Ramos (cell line): ENCODE measurements around the gene CYB561D1.

ENCODE experiments used
- in situ Hi-C: fragments of 300-500 bp; cut with MboI; formaldehyde crosslinking; loops from one replicate; pipeline ENCODE4 v1.14.3; 2022; ENCODE audit warnings: low sequenced_read_pairs; ENCODE audit not compliant: unreplicated experiment

Gene CYB561D1

DNA sequence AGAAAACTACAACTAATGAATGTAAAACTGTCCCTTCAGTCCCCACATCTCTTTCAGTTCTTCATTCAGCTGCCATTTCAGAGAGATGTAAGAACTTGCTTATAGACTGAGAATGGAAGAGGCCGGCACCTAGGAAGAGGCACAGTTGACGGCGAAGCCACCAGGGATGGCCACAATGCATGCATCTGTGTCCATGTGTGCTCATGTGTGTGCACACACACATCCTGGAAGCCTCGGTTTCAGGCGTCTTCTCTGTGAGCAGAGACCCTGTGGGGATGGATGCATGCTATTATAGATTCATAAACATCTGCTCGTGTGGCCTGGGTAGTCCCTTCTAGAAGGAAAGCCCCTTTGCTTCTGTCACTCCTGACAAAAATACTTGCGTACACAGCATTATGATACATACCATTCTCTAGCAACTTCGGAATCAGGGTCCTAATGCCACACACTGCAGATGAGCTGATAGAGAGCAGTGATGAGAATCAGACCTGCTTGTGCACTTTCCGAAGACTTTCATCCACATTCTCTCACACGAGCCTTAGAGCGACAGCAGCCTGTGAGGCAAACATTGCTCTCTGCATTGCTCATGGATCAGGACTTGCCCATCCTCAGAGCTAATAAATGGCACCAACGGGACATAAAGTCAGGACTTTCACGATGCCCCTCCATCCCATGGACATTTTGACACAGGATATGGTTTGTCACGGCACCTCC, 33.4 kb downstream of the CYB561D1 start:
- in situ Hi-C loops: no loop called here

DNA sequence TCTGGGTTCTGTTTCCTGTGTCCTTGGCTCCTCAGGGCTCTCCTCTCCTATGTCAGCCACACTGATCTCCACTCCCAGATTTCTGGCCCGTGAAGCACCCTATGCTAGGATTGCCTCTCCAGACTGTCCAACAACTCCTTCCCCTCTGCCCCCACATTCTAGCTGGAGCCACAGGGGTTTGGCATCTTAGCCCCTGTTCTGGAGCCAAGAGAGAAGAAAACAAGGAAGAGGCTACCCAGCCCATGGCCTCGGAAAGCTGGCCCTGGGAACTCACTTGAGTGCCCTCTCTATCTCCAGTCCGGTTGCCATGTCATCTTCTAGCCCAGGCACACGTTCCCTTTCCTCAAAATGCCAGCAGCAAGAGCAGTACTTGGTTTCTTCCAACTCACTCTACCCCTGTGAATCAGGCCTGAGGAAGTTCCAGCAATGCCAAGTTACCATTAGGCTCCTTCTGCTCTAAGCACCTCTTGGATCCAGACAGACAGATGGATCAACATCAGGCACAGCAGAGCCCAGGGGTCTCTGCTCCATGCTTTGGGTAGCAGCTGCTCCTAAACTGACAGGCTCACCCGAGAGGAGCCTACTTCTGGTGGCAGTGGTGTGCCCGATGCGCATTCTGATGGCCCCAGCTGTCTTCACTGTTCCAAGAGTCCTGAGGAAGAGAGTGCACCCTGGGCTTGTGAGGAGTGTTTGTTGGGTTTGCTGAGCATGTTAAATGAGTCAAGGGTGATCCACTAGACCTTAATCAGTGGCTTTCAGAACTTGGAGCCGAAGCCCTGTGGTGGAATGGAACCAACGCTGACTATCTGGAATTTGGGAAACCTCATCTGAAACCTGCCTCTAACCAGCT, 34.2 kb downstream of the CYB561D1 start:
- in situ Hi-C loops: no loop called here

DNA sequence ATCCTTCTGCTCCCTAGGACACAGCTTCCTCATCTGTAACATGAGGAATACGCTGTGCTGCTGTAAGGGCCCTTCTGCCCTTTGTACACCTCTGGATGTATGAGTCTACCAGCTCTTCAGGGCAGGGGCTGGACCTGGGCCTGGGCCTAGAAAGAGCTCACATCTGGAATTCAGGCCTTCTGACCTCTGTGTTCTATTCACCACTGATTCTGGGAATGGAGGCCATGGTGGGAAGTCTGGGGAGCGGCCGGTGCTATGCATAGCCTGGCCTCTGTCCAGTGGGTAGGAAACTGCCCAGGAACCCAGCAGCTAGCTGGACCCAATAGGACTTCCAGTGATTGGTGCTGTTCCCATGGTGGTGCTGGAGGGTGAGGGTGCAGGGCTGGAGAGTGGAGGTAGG, 34.8 kb downstream of the CYB561D1 start:
- in situ Hi-C loops: no loop called here

DNA sequence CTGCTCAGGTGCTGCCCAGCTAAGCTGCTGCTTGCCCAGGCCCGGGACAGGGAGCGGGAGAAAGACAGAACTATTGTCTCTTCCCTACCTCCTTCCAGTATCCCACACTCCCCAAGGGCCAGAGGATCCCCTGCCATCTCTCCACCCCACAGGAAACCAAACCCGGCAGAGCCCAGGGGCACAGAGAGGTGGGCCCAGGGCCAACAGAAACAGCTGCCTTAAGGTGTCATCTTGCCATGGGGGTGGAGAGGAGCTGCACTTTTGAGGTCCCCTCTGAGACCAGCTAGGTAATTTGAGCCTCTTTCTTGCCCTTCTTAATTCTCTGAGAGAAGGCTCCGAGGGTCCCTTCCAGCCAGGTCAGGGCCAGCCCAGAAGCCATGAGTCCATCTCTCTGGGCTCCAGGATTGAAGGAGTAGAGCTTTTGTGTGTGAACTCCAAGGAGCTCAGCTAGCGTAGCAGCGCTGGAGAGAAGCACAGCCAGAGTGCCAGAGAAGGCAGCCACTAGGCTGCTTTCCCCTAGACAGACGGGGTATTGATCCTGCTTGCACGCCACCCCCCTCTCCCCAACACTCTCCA, 36.1 kb downstream of the CYB561D1 start:
- in situ Hi-C loops: loop anchor here (5.0 kb wide), 2 partner anchors 33 to 263 kb away; no protein-coding TSS in a partner anchor

DNA sequence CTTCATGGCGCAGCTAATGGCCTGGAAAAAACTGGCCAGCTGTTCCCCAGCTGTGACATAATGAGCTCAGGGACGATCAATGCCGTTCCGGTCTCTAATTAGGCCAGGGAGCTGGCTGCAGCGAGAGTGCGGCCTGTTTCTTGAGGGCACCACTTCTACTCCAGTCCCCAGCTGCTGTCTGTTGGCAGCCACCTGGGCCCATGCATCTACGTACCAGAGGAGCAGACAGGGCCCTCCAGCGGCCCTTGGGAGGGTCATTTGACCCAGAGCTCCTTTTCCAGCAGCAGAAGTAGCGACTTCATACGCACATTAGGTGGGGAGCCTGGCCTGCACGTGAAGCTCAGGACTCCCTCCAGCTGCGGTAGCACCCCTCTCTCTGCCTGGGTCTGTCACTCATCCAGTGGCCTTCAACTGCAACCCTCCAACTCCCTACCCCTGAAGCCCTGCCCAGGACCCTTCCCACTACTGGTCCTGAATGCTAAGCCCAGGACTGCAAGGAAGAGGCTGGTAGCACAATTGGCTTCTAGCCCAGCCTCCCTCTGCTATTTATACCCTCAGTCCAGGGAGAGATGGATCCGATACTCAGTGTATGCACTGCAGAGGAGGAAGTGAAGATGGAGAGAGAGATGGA, 36.7 kb downstream of the CYB561D1 start:
- in situ Hi-C loops: loop anchor here (5.0 kb wide), 2 partner anchors 33 to 263 kb away; no protein-coding TSS in a partner anchor

DNA sequence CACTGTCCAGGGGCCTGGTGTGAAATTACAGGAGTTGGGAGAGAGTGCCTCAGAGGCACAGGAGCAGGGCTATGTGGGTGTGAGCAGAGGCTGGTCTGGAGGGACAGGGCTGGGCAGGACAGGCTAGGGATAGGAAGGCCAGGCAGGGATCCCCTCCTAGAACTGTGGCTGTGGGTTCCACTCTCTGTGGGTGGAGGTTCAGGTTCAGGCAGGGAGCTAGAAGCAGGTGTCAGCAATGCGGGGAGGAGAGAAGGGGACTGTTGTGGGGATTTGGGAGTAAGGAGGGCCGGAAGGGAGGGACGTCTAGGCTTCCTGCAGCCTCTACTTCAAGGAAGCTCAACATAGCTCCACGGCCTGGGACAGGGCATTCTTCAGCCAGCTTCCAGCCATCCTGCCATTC, 37.5 kb downstream of the CYB561D1 start:
- in situ Hi-C loops: loop anchor here (5.0 kb wide), 2 partner anchors 34 to 264 kb away; no protein-coding TSS in a partner anchor

DNA sequence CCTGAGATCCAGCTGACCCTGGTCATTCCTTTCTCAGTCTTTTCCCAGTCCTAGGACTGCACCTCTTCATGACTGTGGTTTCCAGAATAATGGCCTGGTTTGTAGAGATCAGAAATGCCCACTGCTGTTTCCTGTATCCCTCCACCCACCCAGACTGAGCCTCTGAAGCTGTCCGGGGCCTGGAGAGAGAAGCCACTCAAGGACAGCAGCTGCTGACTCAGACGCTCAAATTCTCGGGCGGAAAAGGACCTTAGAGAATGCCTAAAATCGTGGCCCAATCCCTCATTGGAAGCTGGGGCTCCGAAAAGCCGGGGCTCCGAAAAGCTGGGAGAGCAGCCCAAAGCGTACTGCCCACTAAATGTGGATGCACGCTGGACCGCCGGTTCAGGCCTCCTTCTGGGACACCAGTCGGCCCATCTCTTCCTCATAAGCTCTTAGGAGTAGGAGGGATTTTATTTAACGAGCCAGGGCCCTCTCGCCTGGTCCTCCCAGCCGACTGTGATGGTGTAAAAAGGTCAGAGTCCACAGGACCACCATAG, 38.0 kb downstream of the CYB561D1 start:
- in situ Hi-C loops: loop anchor here (5.0 kb wide), 2 partner anchors 35 to 265 kb away; no protein-coding TSS in a partner anchor

DNA sequence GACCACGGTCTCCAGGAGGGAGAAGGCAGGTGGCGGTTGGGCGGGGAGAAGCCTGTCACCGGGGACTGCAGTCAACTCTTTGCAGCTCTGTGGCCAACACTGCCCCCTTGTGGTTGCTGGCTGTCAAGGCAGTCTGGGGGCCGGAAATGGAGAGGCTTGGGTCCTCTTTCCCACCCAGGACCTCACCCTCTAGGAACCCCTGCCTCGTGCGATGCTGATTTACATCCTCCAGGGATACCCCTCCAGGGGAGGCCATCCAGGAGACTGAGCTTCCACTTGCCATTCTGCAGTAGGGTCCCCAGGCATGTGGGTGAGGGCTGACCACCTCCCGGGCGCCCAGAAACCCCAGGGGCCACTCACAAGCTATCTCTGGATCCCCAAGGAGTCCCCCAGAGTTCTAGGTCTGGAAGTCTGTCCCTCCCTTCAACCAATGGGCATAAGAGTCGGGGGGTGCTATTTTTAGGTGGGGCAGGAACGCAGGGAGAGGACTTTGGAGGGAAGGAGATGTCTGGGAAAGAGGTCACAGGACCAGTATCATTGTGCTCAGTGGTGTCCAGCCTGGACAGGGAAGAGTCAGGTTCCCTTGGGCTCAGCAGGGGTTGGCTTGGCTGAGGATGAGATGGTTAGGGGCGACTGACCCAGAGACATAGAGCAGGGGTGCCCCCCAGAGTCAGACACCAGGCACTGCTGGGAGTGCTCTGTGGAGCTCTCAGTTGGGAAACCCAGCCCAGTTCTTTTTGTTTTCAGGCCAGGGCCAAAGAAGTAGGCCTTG, 38.7 kb downstream of the CYB561D1 start:
- in situ Hi-C loops: loop anchor here (5.0 kb wide), 2 partner anchors 35 to 265 kb away; no protein-coding TSS in a partner anchor

DNA sequence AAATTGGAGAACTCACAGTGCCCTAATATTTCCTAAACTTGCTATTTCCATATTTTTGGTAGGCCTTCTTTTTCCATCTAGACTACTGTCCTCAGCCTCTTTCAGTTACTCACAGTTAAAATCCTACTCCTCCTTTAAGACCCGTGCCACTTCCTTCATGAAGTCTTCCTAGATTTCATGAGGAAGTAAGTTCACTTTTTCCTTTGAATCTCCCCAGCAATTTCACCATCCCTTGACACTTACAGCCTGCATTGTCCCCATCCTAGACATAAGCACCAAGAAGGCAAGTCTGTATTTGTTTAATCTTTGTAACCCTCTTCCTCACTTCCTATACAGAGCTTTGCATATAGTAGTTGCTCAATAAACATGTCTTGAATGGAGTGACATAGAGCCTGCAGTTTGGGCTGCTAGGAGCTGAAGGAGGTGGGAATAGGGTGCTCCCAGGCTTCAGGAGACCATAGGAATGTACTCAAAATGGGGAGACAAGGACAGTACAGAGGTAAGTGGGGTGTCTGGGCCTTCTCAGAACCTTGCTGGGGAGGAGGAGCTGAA, 40.5 kb downstream of the CYB561D1 start:
- in situ Hi-C loops: loop anchor here (5.0 kb wide), 2 partner anchors 37 to 267 kb away; no protein-coding TSS in a partner anchor

DNA sequence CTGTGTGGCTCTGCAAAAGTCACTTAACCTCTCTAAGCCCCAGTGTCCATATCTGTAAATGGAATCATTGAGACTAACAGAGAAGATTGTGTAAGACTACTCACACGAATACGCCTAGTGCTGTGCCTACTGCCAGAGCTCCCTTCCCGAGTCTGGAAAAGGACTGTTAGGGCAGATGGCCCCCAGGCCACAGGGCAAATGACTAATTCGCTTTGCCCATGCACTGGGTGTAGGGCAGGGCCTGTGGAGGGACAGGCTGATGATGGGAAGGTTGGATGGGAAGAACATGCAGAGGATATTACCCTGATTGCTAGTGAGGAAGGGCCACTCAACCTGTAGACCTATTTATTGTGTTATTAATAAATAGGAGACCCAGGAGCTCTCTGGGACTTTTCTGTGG, 41.6 kb downstream of the CYB561D1 start:
- in situ Hi-C loops: loop anchor here (5.0 kb wide), 1 partner anchor 237 kb away; no protein-coding TSS in a partner anchor

DNA sequence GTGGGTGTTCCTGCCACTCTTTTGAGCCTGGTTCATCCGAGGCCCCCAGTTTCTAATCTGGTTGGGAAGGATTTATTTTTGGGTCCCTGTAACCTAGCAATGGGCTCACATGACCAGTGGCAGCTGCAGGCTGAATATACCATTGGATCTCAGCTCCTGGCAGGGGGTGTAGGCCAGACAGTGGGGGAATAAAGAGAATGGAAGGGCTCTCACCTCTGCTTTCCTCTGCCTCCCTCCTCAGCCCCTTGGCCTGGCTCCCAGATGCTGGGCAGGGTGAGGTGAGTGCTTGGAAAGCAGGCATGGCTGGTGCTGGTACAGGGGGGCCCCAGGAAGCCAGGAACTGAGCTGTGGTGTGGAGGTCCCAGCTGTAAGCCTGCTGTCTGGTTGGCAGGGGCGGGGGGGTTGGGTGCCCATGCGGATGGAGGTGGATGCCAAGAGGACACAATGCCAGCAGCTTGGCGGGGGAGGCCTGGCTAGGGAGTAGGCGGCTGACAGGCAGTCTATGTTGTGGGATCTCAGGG, 42.1 kb downstream of the CYB561D1 start:
- in situ Hi-C loops: loop anchor here (5.0 kb wide), 1 partner anchor 236 kb away; no protein-coding TSS in a partner anchor

DNA sequence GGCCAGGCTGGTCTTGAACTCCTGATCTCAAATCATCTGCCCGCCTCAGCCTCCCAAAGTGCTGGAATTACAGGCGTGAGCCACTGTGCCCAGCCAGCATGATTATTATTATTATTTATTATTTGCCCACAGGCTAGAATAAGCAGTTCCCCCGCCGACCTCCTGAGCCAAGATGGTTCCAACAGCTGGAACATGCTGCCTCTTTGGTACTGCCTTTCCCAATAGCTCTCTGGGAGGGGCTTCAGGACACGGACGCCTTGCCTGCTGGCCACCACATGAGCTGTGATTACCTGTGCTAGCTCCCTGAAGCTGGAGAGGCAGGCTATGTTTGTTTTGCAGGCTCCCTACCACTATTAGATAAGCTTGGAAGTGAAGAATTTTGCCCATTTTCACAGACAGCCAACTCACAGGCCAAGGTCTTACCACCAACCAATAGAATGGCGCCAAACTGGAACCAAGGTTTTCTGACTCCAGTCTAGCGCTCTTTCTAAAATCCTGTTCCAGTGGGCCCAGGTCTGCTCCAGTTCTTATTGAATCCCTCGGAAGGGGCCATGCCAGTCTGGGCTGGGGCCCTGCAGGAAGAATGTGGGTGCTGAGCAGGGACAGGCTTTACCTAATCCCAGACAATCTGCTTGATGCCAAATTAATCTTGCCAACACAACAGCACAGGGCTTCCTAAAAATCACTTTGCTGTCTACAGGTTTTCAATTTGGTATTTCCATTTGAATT, 43.7 kb downstream of the CYB561D1 start:
- in situ Hi-C loops: loop anchor here (5.0 kb wide), 1 partner anchor 235 kb away; no protein-coding TSS in a partner anchor

DNA sequence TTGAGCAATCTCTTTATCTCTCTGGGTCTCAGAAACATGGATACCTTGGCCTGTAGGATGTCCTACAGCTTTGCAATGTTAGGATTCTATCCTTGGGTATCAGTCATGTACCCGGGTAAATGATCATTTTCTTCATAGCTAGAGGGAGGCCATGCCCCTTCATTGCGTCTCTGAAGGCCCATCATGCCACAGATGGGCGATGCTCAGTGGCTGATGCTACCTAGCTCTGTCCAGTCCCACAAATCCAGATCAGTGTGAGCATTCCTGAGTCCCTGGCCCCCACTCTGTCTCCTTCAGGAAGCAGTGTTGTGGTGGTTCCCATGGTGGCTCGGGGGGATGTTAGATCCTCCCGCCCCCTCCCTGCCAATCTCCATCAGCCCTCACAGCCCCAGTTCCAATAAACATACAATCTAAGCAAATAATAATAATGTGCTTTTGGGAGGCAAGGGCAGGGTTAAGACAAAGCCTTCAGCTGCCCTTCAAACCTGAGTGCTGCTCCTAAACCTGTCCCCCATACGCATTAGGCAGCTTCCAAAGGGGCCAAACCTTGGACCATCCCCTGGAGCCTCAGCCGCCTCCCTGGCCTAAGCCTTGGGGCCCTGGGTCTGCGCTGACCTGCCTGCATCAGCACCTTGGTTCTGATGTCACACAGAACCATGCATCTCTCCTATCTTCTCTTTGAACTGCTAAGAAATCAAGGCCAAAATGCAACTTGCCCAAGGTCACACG, 45.1 kb downstream of the CYB561D1 start:
- in situ Hi-C loops: loop anchor here (5.0 kb wide), 1 partner anchor 233 kb away; no protein-coding TSS in a partner anchor

DNA sequence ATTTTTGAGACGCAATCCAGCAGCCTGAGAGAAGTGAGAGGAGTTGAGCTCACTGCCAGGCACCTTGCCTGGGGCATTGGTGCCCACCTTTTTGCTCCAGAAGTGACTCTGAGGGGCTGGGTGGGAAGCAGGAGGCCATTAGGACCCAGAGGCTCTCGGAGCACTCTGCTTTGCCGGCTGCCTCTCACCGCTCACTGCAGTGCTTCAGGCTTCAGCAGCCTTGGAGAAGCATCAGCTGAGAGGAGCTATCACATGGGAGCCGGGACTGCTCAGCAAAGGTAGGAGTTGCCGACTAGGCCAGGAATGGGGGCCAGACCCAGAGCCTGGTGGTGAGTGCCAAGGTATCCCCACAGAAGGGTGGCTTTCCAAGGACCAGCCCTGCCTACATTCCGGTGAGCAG, 45.8 kb downstream of the CYB561D1 start, which contains the start of gene GPR61:
GPR61 (plus strand) TSS at position 197 of the 400 bp plus-strand sequence. CDS start 3,151 bp downstream, outside the sequence.
- in situ Hi-C loops: loop anchor here (5.0 kb wide), 1 partner anchor 233 kb away; no protein-coding TSS in a partner anchor

DNA sequence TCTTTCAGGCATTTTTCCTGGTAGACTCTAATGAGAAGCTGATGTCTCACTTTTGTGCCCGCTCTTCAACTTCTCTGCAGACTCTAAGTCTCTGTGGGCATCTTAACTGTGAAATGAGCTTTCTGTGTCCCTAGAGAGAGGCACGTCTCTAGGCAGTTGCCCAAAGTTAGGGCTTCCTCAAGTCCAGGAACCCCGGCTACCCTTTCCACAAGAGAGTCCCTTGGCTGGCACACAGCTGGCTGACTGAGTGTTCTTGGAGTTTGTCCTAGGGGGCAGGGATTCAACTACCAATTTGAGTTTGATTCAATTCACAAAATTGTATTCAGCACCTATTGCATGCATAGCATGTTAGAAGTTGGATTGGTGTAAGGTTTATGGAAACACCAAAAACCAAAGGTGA, 47.2 kb downstream of the CYB561D1 start:
- in situ Hi-C loops: no loop called here

DNA sequence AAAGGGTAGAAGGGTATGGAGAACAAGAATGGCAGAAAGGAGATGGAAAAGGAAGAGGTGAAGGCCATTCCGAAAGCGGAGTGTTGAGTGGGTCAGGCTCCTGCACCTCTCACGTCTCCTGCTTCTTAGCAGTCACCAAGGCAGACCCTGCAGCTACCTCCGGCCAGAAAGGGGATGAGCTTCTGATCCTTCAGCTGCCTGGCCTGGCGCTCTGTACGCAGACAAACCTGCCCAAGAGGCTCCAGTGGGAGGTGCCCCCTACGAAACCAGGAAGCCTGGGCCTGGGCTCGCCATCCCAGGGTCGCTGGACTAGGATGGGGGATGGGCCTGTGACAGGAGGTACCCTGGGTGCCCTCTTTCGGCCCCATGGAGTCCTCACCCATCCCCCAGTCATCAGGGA, 48.8 kb downstream of the CYB561D1 start:
- in situ Hi-C loops: no loop called here
